Activated CD8-positive, alpha-beta memory T cell treated with anti-CD3 and anti-CD28 coated beads for 1 hour (primary cell): ENCODE data around the gene ADAP1.
"Not testable (repeated sequence)": the region's sequence is repeated elsewhere in the genome, so short reads cannot be mapped to it uniquely, and the experiment has no call there.

Experiments
- DNase-seq, 2 donors: peaks; one replicate each; pipeline ENCODE4 v3.0.0-alpha.2; 2020; ENCODE audit warnings: low read depth in 1 of 2; ENCODE audit errors: extremely low read depth in 1 of 2

The ADAP1 gene

DNA sequence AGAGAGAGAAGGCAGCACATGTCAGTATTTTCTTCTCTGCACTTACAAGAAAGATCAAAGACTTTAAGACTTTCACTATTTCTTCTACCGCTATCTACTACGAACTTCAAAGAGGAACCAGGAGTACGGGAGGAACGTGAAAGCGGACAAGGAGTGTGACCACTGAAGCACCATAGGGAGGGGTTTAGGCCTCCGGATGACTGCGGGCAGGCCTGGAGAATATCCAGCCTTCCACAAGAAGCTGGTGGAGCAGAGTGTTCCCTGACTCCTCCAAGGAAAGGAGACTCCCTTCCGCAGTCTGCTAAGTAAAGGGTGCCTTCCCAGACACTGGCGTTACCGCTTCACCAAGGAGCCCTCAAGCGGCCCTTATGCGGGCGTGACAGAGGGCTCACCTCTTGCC is 6.5 kb upstream of the ADAP1 start:
- DNase-seq, result not testable (repeated sequence)

DNA sequence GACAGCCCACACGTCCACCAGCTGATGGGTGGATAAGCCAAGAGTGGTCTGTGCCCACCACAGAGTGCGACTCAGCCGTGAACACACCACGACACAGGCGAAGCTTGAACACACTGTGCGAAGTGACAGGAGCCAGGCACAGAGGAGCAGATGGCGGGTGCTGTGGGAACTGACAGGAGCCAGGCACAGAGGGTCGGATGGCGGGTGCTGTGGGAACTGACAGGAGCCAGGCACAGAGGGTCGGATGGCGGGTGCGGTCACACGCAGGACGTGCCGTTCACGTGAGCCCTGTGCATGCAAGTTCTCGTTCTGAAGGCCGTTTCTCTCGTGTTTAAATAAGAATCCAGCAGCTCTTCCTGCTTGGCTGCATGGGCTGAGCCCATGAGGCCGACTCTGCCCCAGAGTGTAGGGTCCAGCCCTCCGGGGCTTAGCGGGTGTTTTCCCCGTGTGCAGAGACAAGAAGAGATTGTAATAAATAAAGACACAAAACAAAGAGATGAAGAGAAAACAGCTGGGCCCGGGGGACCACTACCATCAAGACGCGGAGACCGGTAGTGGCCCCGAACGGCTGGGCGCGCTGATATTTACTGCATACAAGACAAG is 5.9 kb upstream of the ADAP1 start:
- no peak for DNase-seq

- DNase-seq, result not testable (repeated sequence)
These were observed 5.3 kb upstream of the ADAP1 start for GRCh38 chr7:959740-960139.

- no peak for DNase-seq
These were observed 4.8 kb upstream of the ADAP1 start for GRCh38 chr7:959271-959670.

GRCh38 chr7:958221-959200 is 4.0 kb upstream of the ADAP1 start:
- no peak for DNase-seq

DNA sequence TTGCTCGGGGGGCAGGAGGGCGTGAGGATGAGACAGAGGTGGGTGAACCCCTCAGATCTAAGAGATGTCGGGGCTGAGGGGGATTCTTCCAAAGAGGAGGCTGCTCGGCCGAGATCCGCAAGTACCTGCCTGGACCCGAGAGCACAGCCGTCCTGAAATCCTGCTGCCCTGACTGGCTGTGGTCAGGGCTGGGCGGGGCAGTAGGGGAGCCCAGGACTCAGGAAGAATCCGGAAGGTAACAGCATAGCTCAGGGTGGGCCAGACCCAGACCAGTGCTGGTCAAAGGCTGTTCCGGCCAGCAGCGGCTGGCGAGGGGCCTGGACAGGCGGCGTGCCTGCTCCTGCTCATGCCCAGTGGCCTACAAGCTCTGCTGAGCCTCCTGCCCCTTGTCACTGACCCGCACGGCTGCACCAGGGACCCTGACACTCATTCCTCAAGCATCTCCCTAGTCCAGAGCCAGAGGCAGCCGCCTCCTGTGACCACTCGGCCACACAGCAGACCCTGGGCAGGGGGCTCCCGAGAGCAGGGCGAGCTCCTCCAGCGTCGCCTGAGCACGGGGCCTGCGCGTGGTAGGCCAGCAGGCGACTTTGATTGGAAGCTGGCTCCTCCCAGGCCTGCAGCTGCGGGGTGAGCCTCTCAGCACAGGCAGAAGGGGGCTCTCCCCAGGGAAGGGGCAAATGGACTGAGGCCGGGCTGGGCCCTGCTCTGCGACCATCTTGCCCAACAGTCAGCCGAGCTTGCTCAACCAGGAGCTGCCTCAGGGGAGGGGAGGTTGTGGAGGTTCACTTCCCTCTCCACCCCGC is 3.1 kb upstream of the ADAP1 start:
- no peak for DNase-seq

GRCh38 chr7:956031-956430 is 1.6 kb upstream of the ADAP1 start:
- no peak for DNase-seq

- no peak for DNase-seq
These were observed 743 bp downstream of the ADAP1 start for GRCh38 chr7:953547-954327.

DNA sequence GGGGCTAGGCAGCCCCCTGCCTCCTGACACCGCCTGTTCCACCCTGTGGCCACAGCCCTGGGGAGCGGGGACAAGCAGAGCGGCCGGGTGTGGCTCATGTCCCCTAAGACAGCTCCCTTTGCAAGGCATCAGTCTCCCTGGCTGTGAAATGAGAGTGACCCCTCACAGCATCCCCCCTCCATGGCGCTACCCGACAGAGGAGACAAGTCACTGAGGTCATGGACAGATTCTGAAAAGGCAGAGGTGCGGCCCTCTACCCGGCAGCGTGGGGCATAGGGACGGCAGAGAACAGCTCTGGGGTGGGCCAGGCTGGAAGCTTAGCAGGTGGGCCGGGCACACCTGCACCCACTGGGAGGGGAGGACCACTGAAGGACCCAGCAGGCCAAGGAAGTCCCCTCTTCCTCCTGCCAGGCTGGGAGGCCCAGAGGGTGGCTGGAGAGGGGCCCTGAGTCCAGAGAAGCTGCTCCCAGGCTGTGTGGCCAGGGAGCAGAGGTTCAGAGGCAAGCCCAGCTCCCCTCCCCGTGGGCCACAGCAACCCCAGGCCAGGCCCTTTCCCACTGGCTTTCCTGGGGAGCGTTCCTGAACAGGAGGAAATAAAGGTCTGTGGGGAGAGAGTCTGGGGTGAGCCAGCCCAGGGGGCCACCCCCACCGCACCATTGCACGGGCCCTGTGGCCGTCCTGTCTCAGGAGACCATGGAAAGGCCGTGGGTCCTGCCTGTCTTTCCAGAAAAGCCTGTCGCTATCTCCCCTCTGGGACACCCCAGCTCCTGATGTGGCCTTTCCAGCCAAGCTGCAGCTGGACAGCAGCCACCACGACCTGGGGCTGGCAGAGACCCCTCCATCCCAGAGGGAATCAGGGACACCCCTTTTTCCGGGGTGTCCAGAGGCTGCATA is 1.7 kb downstream of the ADAP1 start:
- no peak for DNase-seq

GRCh38 chr7:951881-952547 is 2.5 kb downstream of the ADAP1 start:
- no peak for DNase-seq

DNA sequence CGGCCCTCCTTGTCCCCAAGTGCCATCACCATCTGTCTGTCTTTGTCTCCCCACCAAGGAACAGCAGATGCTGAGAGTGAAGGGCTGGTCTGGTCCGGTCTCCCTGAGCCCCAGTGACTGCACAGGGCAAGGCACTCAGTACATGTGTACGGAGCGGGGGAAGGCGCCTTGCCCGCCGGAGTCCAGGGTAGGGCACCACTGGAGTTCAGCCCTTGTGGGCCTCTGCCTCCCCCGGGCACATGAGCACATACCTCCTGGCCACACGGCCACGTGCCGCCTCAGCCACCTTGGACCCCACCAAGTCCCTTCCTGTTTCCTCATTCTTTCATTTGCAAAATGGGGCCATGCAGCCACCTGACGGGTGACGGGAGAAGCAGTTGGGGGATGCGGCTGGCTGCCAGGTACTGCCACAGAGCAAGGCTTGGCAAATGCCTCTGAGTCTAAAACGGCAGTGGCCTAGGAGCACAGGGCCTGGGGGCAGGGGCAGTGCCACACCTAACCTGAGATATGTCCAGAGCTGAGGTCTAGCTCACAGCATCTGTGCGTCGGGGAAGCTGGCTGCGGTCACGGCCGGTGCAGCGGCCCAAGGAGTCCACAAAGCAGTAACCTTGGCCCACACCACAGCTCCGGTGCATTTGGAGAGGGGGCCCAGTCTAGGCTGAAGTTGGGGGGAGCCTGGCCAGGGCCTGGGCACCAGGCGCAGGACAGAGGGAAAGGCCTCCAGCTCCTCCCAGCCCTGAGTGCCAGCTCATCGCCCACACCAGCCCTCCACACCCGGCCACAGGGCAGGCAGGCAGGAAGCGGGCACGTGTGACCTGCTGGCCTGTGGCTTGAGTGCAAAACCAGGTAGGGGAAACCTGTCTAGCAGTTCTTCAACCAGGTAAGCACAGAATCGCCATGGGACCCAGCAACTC is 5.2 kb downstream of the ADAP1 start:
- no peak for DNase-seq

- no peak for DNase-seq
These were observed 6.9 kb downstream of the ADAP1 start for GRCh38 chr7:947391-948210.

DNA sequence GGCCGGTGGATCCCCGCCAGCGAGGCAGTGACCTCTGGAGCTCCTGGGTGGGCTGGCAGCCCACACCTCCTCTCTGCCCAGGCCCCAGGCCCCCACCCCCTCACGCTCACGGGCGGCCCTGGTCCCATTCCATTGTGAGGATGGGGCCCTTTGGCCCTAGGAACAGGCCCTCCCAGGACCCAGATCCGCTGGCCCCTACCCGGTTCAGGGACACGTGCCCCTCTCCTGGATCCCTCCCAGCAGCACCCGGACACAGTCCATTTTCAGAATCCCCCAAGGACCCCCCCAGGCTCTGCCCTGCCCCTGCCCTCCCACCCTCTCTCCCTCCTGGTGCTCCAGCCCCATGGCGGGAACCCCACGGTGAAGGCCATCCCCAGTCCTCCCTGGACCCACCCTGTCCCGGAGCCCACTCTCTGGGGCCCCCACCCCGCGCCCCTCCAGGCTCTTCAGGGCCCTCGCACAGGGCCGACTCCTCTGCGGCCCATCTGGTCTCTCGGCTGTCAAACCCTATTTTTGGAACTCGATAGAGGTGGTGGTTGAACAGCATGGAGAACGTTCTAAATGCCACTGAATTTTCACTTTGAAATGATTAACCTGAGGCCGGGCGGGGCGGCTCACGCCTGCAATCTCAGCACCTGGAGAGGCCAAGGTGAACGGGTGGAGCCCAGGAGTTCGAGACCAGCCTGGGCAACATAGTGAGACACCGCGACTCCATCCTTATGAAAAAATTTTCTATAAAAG is 8.1 kb downstream of the ADAP1 start:
- DNase-seq, result no peak

DNA sequence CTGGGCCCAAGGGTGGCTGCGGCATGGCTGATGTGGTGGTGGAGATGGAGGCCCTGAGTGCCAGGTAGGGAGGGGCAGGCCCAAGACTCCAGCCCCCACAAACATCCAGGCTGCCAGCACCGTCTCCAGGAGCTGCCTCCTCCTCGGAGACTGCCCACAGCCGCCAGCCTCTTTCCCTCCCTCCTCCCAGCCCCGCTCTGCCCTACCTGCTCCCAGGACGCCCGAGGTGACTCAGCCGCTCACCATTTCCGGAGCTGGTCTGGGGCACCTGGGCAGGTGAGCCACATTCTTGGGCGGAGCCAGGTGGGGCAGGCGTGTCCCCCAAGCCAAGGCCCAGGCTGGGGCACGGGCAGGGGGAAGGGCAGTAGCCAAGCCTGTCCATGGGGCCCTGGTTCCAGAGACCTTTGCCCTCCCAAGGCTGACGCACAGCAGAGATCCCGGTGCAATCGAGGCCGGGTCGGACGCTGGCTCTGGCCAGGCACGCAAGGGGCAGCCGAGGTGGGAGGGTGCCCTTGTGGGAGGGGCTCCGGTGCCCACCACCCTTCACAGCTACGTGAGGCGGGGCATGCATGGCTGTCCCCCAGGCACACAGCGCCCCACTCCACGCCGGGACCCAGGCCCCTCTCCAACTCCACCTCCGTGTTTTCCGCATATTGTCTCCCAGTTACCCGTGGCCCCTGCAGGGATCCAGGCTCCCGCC is 8.8 kb downstream of the ADAP1 start:
- no peak for DNase-seq

- DNase-seq, result no peak
These were observed 9.3 kb downstream of the ADAP1 start for GRCh38 chr7:945147-945555.

GRCh38 chr7:944744-945143 is 9.7 kb downstream of the ADAP1 start:
- DNase-seq, result no peak
